Measurements from ENCODE around the gene XRCC1. TPM values are rescaled to one million over a fixed set of nuclear protein-coding genes. Genes with fewer than 3 reads are reported as not detected.

Gene XRCC1
- total and polyA plus RNA-seq, 9 of the 15 experiments (the other 6 are each of a cell fraction or from before 2014, with no cell fraction given), result 1.5 to 36.9 (median 24.9) TPM

- no peak for TF ChIP-seq CHAMP1 (IDR thresholded peaks at IDR 0.05)
- TF ChIP-seq THAP12 (CRISPR knock-in tag; IDR thresholded peaks at IDR 0.05), result no peak
- TF ChIP-seq HDGF (IDR thresholded peaks at IDR 0.05), result no peak
- TF ChIP-seq MAFG (tag; conservative IDR thresholded peaks at IDR 0.05), result no peak
- TF ChIP-seq NFIX (CRISPR knock-in tag; IDR thresholded peaks at IDR 0.05; ENCODE audit: low read depth), result no peak
- TF ChIP-seq ZKSCAN8 (CRISPR knock-in tag; IDR thresholded peaks at IDR 0.05), result no peak
- no peak for TF ChIP-seq PTTG1 (tag; IDR thresholded peaks at IDR 0.05; ENCODE audit: low read depth)
- no peak for TF ChIP-seq HMGN3 (IDR thresholded peaks at IDR 0.05; ENCODE audit: borderline replicate concordance, extremely low read depth, insufficient read length, low read depth, low read length)
- TF ChIP-seq RREB1 (CRISPR knock-in tag; IDR thresholded peaks at IDR 0.05), result no peak
- TF ChIP-seq ZSCAN29 (IDR thresholded peaks at IDR 0.05), result no peak
- no peak for TF ChIP-seq SLC30A9 (CRISPR knock-in tag; IDR thresholded peaks at IDR 0.05)
- no peak for TF ChIP-seq ZBTB5 (IDR thresholded peaks at IDR 0.05)
Observed at GRCh38 chr19:43589678-43590077, 14.4 kb upstream of the XRCC1 start (continued).
